ENCODE results near the gene TTLL11.

DNA sequence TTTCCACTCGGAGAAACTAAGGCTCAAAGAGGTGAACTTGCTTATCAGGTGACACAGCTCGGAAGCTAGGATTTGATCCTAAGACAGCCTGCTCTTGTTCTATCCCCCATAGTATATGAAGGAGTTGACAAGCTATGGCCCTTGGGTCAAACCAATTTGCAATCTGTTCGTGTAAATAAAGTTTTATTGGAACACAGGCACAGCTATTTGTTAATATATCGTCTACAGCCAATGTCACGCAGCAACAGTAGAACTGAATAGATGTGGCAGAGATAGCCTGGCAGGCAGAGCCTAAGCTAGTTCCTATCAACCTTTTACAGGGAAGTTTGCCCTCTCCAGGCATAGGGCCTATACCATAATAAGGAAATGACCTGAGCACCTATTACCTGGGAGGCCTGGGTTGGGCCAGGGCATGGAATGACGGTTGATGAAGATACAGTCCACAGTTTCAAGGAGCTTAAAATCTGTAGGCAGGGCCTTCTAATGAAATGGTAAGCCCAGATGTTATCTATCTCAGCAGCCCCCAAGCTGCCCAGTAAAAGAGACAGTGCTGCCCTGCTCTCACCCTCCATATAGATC lies 179.0 kb downstream of the TTLL11 start:
- TF ChIP-seq, protein P1, sequence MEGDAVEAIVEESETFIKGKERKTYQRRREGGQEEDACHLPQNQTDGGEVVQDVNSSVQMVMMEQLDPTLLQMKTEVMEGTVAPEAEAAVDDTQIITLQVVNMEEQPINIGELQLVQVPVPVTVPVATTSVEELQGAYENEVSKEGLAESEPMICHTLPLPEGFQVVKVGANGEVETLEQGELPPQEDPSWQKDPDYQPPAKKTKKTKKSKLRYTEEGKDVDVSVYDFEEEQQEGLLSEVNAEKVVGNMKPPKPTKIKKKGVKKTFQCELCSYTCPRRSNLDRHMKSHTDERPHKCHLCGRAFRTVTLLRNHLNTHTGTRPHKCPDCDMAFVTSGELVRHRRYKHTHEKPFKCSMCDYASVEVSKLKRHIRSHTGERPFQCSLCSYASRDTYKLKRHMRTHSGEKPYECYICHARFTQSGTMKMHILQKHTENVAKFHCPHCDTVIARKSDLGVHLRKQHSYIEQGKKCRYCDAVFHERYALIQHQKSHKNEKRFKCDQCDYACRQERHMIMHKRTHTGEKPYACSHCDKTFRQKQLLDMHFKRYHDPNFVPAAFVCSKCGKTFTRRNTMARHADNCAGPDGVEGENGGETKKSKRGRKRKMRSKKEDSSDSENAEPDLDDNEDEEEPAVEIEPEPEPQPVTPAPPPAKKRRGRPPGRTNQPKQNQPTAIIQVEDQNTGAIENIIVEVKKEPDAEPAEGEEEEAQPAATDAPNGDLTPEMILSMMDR (conservative IDR thresholded peaks at IDR 0.05; ENCODE audit: low read length): no peak
- TF ChIP-seq EZH2phosphoT487 (IDR thresholded peaks at IDR 0.05; ENCODE audit: borderline replicate concordance): no peak

Data from Loucy (cell line).